ENCODE measurements around the gene RALB. TPM values are rescaled to one million over a fixed set of nuclear protein-coding genes. Genes with fewer than 3 reads are reported as not detected.

Gene RALB
- total and polyA plus RNA-seq, 2 donors from 2014 or later: 58.5 to 64.5 TPM

DNA sequence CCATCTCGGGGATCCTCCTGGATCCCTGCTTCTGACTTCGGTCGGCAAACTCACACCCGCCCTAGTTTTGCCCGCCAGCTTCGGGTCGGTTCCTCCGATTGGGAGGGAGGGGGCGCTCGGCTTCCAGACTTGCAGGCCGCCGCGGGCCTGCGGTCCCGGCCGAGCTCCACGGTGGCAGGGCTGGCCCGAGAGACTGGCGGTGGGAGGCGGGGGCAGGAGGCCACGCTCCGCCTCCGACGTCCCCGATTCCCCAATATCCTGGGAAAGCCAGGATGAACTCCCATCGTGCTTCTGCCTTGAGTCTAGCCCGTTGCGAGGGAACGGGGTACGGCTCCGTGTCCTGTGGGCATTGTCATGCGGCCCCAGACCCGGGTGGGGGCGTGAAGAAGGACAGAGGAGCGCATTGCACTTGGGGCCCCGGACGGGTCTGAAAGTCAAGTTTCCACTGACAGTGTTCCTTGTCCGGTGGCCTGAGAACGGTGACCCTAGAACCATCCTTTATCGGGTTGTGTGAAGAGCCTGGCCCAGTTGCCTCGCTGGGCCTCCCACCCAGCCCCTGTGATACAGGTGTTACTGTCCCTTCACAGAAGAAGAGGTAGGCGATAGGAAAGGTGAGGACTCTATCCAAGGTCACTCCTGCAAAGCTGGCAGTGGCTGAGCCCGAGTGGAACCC, 90.9 kb downstream of the RALB start:
- Histone ChIP-seq H3K36me3 (ENCODE audit: control insufficient read depth in 2 of 3, insufficient read depth in 3 of 3, low read length in 3 of 3) (no peaks in the 10 kb centered on the region), H3K9ac (ENCODE audit: low read length in 3 of 3) (no peak overlapping the region), H3K27ac (ENCODE audit: low read depth in 2 of 2, low read length in 2 of 2) (no peak overlapping the region), H3K9me3 (ENCODE audit: control insufficient read depth in 2 of 3, insufficient read depth in 1 of 3, low read length in 3 of 3) (no peaks in the 10 kb centered on the region), H3K4me3 (ENCODE audit: low read length in 3 of 3) (no peak overlapping the region), H3K27me3 (ENCODE audit: control insufficient read depth, insufficient read depth, low read length) (peaks cover 39% of the 10 kb centered on the region), H3K4me1 (ENCODE audit: control insufficient read depth in 2 of 3, insufficient read depth in 2 of 3, low read depth in 1 of 3, low read length in 3 of 3) (peaks cover 0 to 12% (median 2%) of the 10 kb centered on the region in 3 donors)
- FAIRE-seq (no peak), DNase-seq (peak; percentile 81 to 93 (median 83))
- intact Hi-C loops (cut with DNase I): loop anchor here (5.0 kb wide), 1 partner anchor 339 kb away; no protein-coding TSS in a partner anchor
- peak; percentile 84 for TF ChIP-seq CTCF (IDR thresholded peaks at IDR 0.05; ENCODE audit: borderline replicate concordance, extremely low read depth, insufficient read depth)

Other genes with a start within 250 kb of the RALB start
- gene EPB41L5, start 239.8 kb upstream of the RALB start, total RNA-seq: 49.4 TPM
- 28.2 TPM for gene EPB41L5, start 239.8 kb upstream of the RALB start, polyA plus RNA-seq (ENCODE audit: insufficient read depth, low read depth, low replicate concordance)
- gene TMEM185B, start 29.5 kb upstream of the RALB start, total RNA-seq: 28.1 TPM
- gene TMEM185B, start 29.5 kb upstream of the RALB start, polyA plus RNA-seq (ENCODE audit: insufficient read depth, low read depth, low replicate concordance): 8.0 TPM
- gene INHBB, start 93.3 kb downstream of the RALB start, total RNA-seq: 3.7 TPM
- 0.49 TPM for gene INHBB, start 93.3 kb downstream of the RALB start, polyA plus RNA-seq (ENCODE audit: insufficient read depth, low read depth, low replicate concordance)

Measured in kidney (tissue), 14 donors.